ENCODE measurements around the gene FBXO33.

DNA sequence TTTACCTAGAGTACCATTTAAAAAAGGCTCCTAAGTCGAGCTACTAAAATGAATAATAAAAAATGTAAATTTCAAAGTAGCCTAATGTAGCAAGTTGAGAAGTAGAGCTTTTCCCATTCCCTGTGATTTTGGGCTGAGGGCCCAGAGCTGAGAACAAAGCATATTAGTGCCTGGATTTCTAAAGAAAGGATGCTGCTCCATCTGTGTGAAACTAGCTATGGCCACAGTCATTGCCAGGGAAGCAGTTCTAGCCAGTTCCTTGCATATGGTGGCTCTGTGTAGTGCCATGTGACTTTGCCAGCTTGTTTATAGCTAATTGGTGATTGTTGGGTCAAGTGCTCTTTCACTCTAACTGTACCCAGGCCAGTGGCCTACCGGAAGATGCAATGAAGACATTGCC is 20.4 kb upstream of the FBXO33 start:
- TF ChIP-seq EZH2phosphoT487 (IDR thresholded peaks at IDR 0.05; ENCODE audit: borderline replicate concordance) = no peak
- TF ChIP-seq, protein P1, sequence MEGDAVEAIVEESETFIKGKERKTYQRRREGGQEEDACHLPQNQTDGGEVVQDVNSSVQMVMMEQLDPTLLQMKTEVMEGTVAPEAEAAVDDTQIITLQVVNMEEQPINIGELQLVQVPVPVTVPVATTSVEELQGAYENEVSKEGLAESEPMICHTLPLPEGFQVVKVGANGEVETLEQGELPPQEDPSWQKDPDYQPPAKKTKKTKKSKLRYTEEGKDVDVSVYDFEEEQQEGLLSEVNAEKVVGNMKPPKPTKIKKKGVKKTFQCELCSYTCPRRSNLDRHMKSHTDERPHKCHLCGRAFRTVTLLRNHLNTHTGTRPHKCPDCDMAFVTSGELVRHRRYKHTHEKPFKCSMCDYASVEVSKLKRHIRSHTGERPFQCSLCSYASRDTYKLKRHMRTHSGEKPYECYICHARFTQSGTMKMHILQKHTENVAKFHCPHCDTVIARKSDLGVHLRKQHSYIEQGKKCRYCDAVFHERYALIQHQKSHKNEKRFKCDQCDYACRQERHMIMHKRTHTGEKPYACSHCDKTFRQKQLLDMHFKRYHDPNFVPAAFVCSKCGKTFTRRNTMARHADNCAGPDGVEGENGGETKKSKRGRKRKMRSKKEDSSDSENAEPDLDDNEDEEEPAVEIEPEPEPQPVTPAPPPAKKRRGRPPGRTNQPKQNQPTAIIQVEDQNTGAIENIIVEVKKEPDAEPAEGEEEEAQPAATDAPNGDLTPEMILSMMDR (IDR thresholded peaks at IDR 0.05 in 2 of 3, conservative IDR thresholded peaks at IDR 0.05 in 1 of 3; ENCODE audit: borderline replicate concordance in 1 of 3, insufficient read depth in 1 of 3, low read depth in 2 of 3, low read length in 2 of 3) = no peak
- TF ChIP-seq, protein P2, sequence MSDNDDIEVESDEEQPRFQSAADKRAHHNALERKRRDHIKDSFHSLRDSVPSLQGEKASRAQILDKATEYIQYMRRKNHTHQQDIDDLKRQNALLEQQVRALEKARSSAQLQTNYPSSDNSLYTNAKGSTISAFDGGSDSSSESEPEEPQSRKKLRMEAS (IDR thresholded peaks at IDR 0.05) = no peak
- no peak for TF ChIP-seq SP1 (IDR thresholded peaks at IDR 0.05; ENCODE audit: low read depth)
- no peak for TF ChIP-seq POLR2A (IDR thresholded peaks at IDR 0.05; ENCODE audit: borderline replicate concordance, extremely low read depth, insufficient read depth, insufficient read length)
- no peak for TF ChIP-seq EZH2 (IDR thresholded peaks at IDR 0.05)
- no peak for TF ChIP-seq SIN3A (IDR thresholded peaks at IDR 0.05; ENCODE audit: low read depth)
- no peak for TF ChIP-seq POLR2AphosphoS5 (IDR thresholded peaks at IDR 0.05; ENCODE audit: low read depth, low read length)
- TF ChIP-seq, protein P3, sequence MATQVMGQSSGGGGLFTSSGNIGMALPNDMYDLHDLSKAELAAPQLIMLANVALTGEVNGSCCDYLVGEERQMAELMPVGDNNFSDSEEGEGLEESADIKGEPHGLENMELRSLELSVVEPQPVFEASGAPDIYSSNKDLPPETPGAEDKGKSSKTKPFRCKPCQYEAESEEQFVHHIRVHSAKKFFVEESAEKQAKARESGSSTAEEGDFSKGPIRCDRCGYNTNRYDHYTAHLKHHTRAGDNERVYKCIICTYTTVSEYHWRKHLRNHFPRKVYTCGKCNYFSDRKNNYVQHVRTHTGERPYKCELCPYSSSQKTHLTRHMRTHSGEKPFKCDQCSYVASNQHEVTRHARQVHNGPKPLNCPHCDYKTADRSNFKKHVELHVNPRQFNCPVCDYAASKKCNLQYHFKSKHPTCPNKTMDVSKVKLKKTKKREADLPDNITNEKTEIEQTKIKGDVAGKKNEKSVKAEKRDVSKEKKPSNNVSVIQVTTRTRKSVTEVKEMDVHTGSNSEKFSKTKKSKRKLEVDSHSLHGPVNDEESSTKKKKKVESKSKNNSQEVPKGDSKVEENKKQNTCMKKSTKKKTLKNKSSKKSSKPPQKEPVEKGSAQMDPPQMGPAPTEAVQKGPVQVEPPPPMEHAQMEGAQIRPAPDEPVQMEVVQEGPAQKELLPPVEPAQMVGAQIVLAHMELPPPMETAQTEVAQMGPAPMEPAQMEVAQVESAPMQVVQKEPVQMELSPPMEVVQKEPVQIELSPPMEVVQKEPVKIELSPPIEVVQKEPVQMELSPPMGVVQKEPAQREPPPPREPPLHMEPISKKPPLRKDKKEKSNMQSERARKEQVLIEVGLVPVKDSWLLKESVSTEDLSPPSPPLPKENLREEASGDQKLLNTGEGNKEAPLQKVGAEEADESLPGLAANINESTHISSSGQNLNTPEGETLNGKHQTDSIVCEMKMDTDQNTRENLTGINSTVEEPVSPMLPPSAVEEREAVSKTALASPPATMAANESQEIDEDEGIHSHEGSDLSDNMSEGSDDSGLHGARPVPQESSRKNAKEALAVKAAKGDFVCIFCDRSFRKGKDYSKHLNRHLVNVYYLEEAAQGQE (IDR thresholded peaks at IDR 0.05; ENCODE audit: low read depth) = no peak
- no peak for TF ChIP-seq EGR1 (IDR thresholded peaks at IDR 0.05; ENCODE audit: low read depth)
- no peak for TF ChIP-seq CBX3 (IDR thresholded peaks at IDR 0.05; ENCODE audit: low read depth)
- no peak for TF ChIP-seq FOSL1 (IDR thresholded peaks at IDR 0.05; ENCODE audit: low read depth)
- TF ChIP-seq ZNF274 (IDR thresholded peaks at IDR 0.05; ENCODE audit: low read depth, low read length) = no peak

Measured in HCT116 (cell line).